Measurements from ENCODE around the gene CEP170B.

Gene CEP170B

DNA sequence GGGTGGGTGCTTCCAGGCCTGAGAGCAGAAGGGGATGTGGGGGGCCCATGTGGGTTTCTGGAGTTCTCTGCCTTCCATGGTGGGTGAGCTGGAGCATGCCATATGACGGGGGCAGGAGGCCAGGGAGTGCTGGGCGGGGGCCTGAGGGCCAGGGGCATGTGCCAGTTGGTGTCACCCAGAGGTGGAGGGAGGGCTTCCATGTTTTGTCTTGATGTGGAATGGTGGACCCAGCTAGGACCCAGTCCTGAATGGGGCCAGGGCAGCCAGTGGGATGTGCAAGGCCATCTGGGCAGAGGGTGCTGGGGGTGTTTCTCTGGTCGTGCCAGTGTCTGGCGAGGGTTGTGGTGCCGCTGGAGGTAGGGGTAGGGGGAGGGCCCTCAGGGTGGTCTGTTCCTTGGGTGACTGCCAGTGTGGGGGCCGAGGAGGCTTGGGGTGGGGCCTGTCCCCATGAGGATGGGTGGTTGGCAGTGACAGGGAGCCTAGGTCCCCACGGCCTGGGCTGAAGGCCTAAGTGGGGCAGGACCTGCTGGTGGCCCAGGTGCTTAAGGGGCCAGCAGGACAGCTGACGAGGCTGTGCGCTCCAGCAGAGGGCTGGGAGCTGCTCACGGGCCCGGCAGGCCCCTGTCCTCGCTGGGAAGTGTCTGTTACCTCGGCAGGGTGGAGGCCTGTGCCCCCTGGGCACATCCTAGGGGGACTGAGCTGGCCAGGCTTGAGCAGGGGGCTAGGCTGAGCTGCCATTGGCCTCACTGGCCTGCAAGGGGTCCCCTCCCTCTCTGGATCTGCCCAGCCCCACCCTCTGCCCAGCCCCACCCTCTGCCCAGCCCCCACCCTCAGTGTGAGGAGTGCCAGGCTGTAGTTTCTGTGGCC, 26.8 kb downstream of the CEP170B start:
- TF ChIP-seq CTCF (conservative IDR thresholded peaks at IDR 0.05) (no peak), ZFX (IDR thresholded peaks at IDR 0.05) (no peak)
- no peak overlapping the region for H3K27ac ChIP-seq

GRCh38 chr14:104892531-104893434, 27.7 kb downstream of the CEP170B start:
- H3K27ac ChIP-seq: no peak overlapping the region
- TF ChIP-seq CTCF (conservative IDR thresholded peaks at IDR 0.05): no peak
- TF ChIP-seq ZFX (IDR thresholded peaks at IDR 0.05): no peak

GRCh38 chr14:104893435-104894207, 28.6 kb downstream of the CEP170B start:
- TF ChIP-seq CTCF (conservative IDR thresholded peaks at IDR 0.05): no peak
- TF ChIP-seq ZFX (IDR thresholded peaks at IDR 0.05): no peak
- no peak overlapping the region for H3K27ac ChIP-seq

DNA sequence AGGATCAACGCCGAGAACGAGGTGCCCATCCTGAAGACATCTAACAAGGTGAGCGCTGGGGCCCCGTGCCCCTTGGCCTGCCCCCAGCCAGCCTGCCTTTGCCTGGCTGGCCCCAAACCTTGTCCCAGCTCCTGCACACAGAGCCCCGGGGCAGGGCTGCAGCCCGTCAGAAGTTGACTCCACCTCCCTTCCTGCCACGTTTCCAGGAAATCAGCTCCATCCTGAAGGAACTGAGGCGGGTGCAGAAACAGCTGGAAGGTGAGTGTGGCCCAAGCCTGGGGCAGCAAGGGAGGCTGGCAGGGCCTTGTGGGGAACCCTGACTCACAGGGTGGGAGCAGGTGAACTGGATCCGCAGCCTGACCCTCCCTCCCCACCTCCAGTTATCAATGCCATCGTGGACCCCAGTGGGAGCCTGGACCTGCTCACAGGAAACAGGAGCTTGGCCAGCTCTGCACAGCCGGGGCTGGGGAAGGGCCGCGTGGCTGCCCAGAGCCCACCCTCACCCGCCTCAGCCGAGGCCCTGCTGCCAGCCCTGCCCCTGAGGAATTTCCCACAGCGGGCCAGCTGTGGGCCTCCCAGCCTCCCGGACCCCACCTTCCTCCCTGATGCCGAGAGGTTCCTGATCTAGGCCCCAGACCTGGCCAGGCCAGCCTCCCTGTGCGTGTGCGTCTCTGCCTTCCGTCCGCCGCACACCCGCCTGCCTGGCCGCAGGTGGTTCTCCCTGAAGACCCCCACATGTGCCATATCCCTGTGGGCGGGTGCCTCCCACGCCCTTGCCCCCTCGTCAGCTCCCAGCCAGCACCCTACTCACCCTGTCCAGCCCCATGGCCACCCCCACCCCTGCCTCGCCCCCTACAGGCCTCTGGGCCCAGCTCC, 29.5 kb downstream of the CEP170B start:
- no peak overlapping the region for H3K27ac ChIP-seq
- TF ChIP-seq CTCF (conservative IDR thresholded peaks at IDR 0.05): no peak; the same call in 1 of the 2 replicates
- TF ChIP-seq ZFX (IDR thresholded peaks at IDR 0.05): no peak

- no peak overlapping the region for H3K27ac ChIP-seq
Measured at GRCh38 chr14:104895207-104895785, 30.2 kb downstream of the CEP170B start.

More at GRCh38 chr14:104895207-104895785, 30.2 kb downstream of the CEP170B start:
- TF ChIP-seq CTCF (conservative IDR thresholded peaks at IDR 0.05) (no peak; the same call in 1 of the 2 replicates), ZFX (IDR thresholded peaks at IDR 0.05) (no peak)
